Measurements from ENCODE around the gene C19orf67. TPM values are rescaled to one million over a fixed set of nuclear protein-coding genes. Genes with fewer than 3 reads are reported as not detected.

The C19orf67 gene
- total and polyA plus RNA-seq, 2 donors (not counting 1 experiment from before 2014, with no cell fraction given), result 1.2 TPM; not detected in 1

DNA sequence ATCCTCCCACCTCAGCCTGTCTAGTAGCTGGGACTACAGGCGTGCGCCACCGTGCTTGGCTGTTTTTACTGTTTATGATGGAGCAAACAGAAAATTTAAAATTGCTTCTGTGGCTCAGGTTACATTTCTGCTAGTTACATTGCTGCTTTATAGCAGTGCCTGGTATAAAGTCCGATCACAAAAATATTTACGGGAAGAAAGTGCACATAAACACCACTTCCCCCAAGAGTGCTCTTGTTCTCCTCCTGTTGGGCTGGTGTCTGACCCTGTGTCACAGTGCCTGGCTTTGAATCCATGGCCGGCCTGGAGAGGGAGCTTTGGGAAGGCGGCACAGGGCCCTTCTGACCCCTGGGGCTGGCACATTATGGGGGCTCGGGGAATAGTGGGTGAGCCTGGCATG is 20.1 kb upstream of the C19orf67 start:
- H3K9ac ChIP-seq (ENCODE audit: low read length), result no peak overlapping the region
- H2AFZ ChIP-seq (ENCODE audit: insufficient read depth, low read depth, low read length, poor library complexity, severe bottlenecking), result no peak overlapping the region
- no peak for DNase-seq
- ChIA-PET POLR2A (no interaction called here), CTCF (no interaction called here)
- 98% methylated on average over 7 of the region's 8 CpGs for WGBS (ENCODE audit: insufficient coverage)
- Mint-ChIP-seq H3K9me3 (ENCODE audit: insufficient read depth) (no peaks in the 10 kb centered on the region), H3K4me3 (no peak overlapping the region), H3K27ac (no peak overlapping the region), H3K27me3 (no peaks in the 10 kb centered on the region), H3K4me1 (no peaks in the 10 kb centered on the region)
- H4K20me1 ChIP-seq (ENCODE audit: control insufficient read depth, insufficient read depth, low read length, poor library complexity, severe bottlenecking), result peaks cover 5% of the 10 kb centered on the region
- no peak overlapping the region for H3K4me3 ChIP-seq (ENCODE audit: control extremely low read depth in 1 of 5, extremely low read depth in 1 of 5, insufficient read depth in 1 of 5, low read depth in 2 of 5, low read length in 4 of 5)
- no peak for TF ChIP-seq EZH2 (IDR thresholded peaks at IDR 0.05; ENCODE audit: borderline replicate concordance, insufficient read depth, low read depth, low read length, poor library complexity, severe bottlenecking)
- TF ChIP-seq, protein P1, sequence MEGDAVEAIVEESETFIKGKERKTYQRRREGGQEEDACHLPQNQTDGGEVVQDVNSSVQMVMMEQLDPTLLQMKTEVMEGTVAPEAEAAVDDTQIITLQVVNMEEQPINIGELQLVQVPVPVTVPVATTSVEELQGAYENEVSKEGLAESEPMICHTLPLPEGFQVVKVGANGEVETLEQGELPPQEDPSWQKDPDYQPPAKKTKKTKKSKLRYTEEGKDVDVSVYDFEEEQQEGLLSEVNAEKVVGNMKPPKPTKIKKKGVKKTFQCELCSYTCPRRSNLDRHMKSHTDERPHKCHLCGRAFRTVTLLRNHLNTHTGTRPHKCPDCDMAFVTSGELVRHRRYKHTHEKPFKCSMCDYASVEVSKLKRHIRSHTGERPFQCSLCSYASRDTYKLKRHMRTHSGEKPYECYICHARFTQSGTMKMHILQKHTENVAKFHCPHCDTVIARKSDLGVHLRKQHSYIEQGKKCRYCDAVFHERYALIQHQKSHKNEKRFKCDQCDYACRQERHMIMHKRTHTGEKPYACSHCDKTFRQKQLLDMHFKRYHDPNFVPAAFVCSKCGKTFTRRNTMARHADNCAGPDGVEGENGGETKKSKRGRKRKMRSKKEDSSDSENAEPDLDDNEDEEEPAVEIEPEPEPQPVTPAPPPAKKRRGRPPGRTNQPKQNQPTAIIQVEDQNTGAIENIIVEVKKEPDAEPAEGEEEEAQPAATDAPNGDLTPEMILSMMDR (IDR thresholded peaks at IDR 0.05), result no peak
- H3K27me3 ChIP-seq (replicated peaks in 1 of 4; ENCODE audit: control extremely low read depth in 1 of 4, control insufficient read depth in 3 of 4, insufficient read depth in 4 of 4, low read length in 3 of 4), result no peaks in the 10 kb centered on the region
- no peaks in the 10 kb centered on the region for H3K9me3 ChIP-seq (ENCODE audit: control extremely low read depth in 1 of 3, control insufficient read depth in 2 of 3, insufficient read depth in 1 of 3, low read length in 2 of 3)
- peaks cover 0 to 21% of the 10 kb centered on the region in 2 experiments for H3K36me3 ChIP-seq (replicated peaks in 1 of 2; ENCODE audit: control extremely low read depth in 1 of 2, control insufficient read depth in 1 of 2, extremely low read depth in 1 of 2, insufficient read depth in 2 of 2, low read length in 1 of 2)
- no peaks in the 10 kb centered on the region for H3K4me1 ChIP-seq (ENCODE audit: control insufficient read depth in 2 of 2, insufficient read depth in 2 of 2, low read length in 2 of 2)
- intact Hi-C loops (cut with micrococcal nuclease), result no loop called here
- H3K27ac ChIP-seq (ENCODE audit: low read length in 2 of 2), result no peak overlapping the region
- no peak for ATAC-seq (ENCODE audit: low read depth)
- peaks cover 9% of the 10 kb centered on the region for H3K79me2 ChIP-seq (ENCODE audit: control insufficient read depth, insufficient read depth, low read length)
- no peak overlapping the region for H3K4me2 ChIP-seq (replicated peaks; ENCODE audit: low read depth, low read length, poor library complexity, severe bottlenecking)

GRCh38 chr19:14103310-14103709 is 17.7 kb upstream of the C19orf67 start:
- no peak for DNase-seq
- TF ChIP-seq, protein P1 (IDR thresholded peaks at IDR 0.05), result no peak
- TF ChIP-seq EZH2 (IDR thresholded peaks at IDR 0.05; ENCODE audit: borderline replicate concordance, insufficient read depth, low read depth, low read length, poor library complexity, severe bottlenecking), result no peak
- 100% methylated on average over 1 of the region's 1 CpG for WGBS (ENCODE audit: insufficient coverage)
- no peaks in the 10 kb centered on the region for H3K27me3 ChIP-seq (replicated peaks in 1 of 4; ENCODE audit: control extremely low read depth in 1 of 4, control insufficient read depth in 3 of 4, insufficient read depth in 4 of 4, low read length in 3 of 4)
- no peak overlapping the region for H3K27ac ChIP-seq (ENCODE audit: low read length in 2 of 2)
- Mint-ChIP-seq H3K4me1 (no peaks in the 10 kb centered on the region), H3K27me3 (no peaks in the 10 kb centered on the region), H3K9me3 (ENCODE audit: insufficient read depth) (no peaks in the 10 kb centered on the region), H3K4me3 (no peak overlapping the region), H3K27ac (no peak overlapping the region)
- H3K79me2 ChIP-seq (ENCODE audit: control insufficient read depth, insufficient read depth, low read length), result peaks cover 2% of the 10 kb centered on the region
- H3K9ac ChIP-seq (ENCODE audit: low read length), result no peak overlapping the region
- H2AFZ ChIP-seq (ENCODE audit: insufficient read depth, low read depth, low read length, poor library complexity, severe bottlenecking), result no peak overlapping the region
- peaks cover 0 to 24% of the 10 kb centered on the region in 2 experiments for H3K36me3 ChIP-seq (replicated peaks in 1 of 2; ENCODE audit: control extremely low read depth in 1 of 2, control insufficient read depth in 1 of 2, extremely low read depth in 1 of 2, insufficient read depth in 2 of 2, low read length in 1 of 2)
- no peak overlapping the region for H3K4me2 ChIP-seq (replicated peaks; ENCODE audit: low read depth, low read length, poor library complexity, severe bottlenecking)
- intact Hi-C loops (cut with micrococcal nuclease), result no loop called here
- ATAC-seq (ENCODE audit: low read depth), result no peak
- no peak overlapping the region for H3K4me3 ChIP-seq (ENCODE audit: control extremely low read depth in 1 of 5, extremely low read depth in 1 of 5, insufficient read depth in 1 of 5, low read depth in 2 of 5, low read length in 4 of 5)
- no peaks in the 10 kb centered on the region for H3K9me3 ChIP-seq (ENCODE audit: control extremely low read depth in 1 of 3, control insufficient read depth in 2 of 3, insufficient read depth in 1 of 3, low read length in 2 of 3)
- no peaks in the 10 kb centered on the region for H3K4me1 ChIP-seq (ENCODE audit: control insufficient read depth in 2 of 2, insufficient read depth in 2 of 2, low read length in 2 of 2)
- ChIA-PET POLR2A (no interaction called here), CTCF (interaction anchor here (1.6 kb wide), 1 partner anchor 23 kb away, joined by 4 read pairs; no protein-coding TSS in a partner anchor)
- H4K20me1 ChIP-seq (ENCODE audit: control insufficient read depth, insufficient read depth, low read length, poor library complexity, severe bottlenecking), result no peaks in the 10 kb centered on the region

All from B cell (primary cell).